Cardiac septum (tissue), 1 donor: Measurements from ENCODE around the gene RAPGEF5. TPM values are rescaled to one million over a fixed set of nuclear protein-coding genes. Genes with fewer than 3 reads are reported as not detected.

ENCODE experiments used
- DNase-seq: peaks from one replicate; pipeline ENCODE4 v3.0.0-alpha.2; 2020; ENCODE audit warnings: low spot score
- intact Hi-C: fragments of 100-400 bp; cut with DNase I; formaldehyde crosslinking; loops from one replicate; pipeline ENCODE4 v1.14.0; 2022
- total RNA-seq: library from RNA; stranded (reverse); fragmentation: NEBNext Ultra II Directional; extraction: Animal tissue kit (Norgen Biotek cat#: 25700); gene quantifications from one replicate; pipeline ENCODE4 v1.2.1, GENCODE V29; 2021
- donor health status: DM: no; HTN: no; CAD: no.

Gene RAPGEF5
- total RNA-seq, 1 donor from 2014 or later = 22.4 TPM

GRCh38 chr7:22278660-22279059, 78.3 kb downstream of the RAPGEF5 start:
- DNase-seq = no peak
- intact Hi-C loops = no loop called here

GRCh38 chr7:22277375-22277774, 79.6 kb downstream of the RAPGEF5 start:
- no peak for DNase-seq
- intact Hi-C loops = no loop called here

GRCh38 chr7:22275661-22276060, 81.3 kb downstream of the RAPGEF5 start:
- DNase-seq = no peak
- intact Hi-C loops = no loop called here

- intact Hi-C loops = no loop called here
Observed at GRCh38 chr7:22271311-22271710, 85.6 kb downstream of the RAPGEF5 start.

GRCh38 chr7:22270371-22270770, 86.6 kb downstream of the RAPGEF5 start:
- intact Hi-C loops = no loop called here
- no peak for DNase-seq

More at GRCh38 chr7:22271311-22271710, 85.6 kb downstream of the RAPGEF5 start:
- no peak for DNase-seq

GRCh38 chr7:22269963-22270362, 87.0 kb downstream of the RAPGEF5 start:
- intact Hi-C loops = no loop called here
- no peak for DNase-seq

GRCh38 chr7:22268884-22269421, 88.0 kb downstream of the RAPGEF5 start:
- intact Hi-C loops = no loop called here
- no peak for DNase-seq

- intact Hi-C loops = no loop called here
- no peak for DNase-seq
Observed at GRCh38 chr7:22267930-22268615, 88.9 kb downstream of the RAPGEF5 start.

- intact Hi-C loops = no loop called here
- DNase-seq = no peak
Observed at GRCh38 chr7:22262538-22262937, 94.4 kb downstream of the RAPGEF5 start.

GRCh38 chr7:22256541-22257096, 100.3 kb downstream of the RAPGEF5 start:
- intact Hi-C loops = loop anchor here (5.0 kb wide), 1 partner anchor 144 kb away; no protein-coding TSS in a partner anchor
- no peak for DNase-seq

GRCh38 chr7:22255834-22256233, 101.1 kb downstream of the RAPGEF5 start:
- intact Hi-C loops = loop anchor here (5.0 kb wide), 1 partner anchor 144 kb away; no protein-coding TSS in a partner anchor
- DNase-seq = no peak

GRCh38 chr7:22255342-22255741, 101.6 kb downstream of the RAPGEF5 start:
- intact Hi-C loops = loop anchor here (5.0 kb wide), 1 partner anchor 143 kb away; no protein-coding TSS in a partner anchor
- DNase-seq = no peak

- DNase-seq = no peak
- intact Hi-C loops = no loop called here
Observed at GRCh38 chr7:22252936-22253536, 103.9 kb downstream of the RAPGEF5 start.

- intact Hi-C loops = no loop called here
- DNase-seq = no peak
Observed at GRCh38 chr7:22252016-22252415, 104.9 kb downstream of the RAPGEF5 start.

- DNase-seq = no peak
- intact Hi-C loops = no loop called here
Observed at GRCh38 chr7:22251281-22251680, 105.7 kb downstream of the RAPGEF5 start.

- intact Hi-C loops = no loop called here
- no peak for DNase-seq
Observed at GRCh38 chr7:22250390-22250789, 106.6 kb downstream of the RAPGEF5 start.

- intact Hi-C loops = no loop called here
- DNase-seq = no peak
Observed at GRCh38 chr7:22248111-22248809, 108.7 kb downstream of the RAPGEF5 start.

GRCh38 chr7:22241805-22242390, 115.1 kb downstream of the RAPGEF5 start:
- intact Hi-C loops = no loop called here

GRCh38 chr7:22240904-22241571, 115.9 kb downstream of the RAPGEF5 start:
- no peak for DNase-seq
- intact Hi-C loops = no loop called here

More at GRCh38 chr7:22241805-22242390, 115.1 kb downstream of the RAPGEF5 start:
- no peak for DNase-seq
